ENCODE measurements around the gene LMBR1. TPM values are rescaled to one million over a fixed set of nuclear protein-coding genes. Genes with fewer than 3 reads are reported as not detected.

LMBR1 gene
- total RNA-seq, 1 donor from 2014 or later, result 49.7 TPM

DNA sequence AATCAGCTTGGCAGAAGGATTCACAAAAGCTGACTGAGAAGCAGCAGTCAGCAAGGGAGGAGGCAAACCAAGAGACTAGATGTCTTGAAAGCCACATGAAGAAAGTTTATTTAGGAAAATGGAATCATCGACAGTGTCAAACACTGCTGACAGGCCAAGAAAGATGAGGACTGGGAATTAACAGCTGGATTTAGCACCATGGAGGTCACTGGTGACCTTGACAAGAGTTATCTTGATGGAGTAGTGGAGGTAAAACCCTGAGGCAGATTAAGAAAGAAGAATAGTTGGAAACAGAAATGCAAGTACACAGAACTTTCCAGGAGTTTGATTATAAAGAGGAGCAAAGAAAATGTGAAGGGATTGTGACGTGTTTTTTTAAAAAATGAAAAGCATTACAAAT lies 51.5 kb downstream of the LMBR1 start:
- Histone ChIP-seq H3K79me2 (ENCODE audit: insufficient read depth, low read length) (peaks cover 4% of the 10 kb centered on the region), H3K4me3 (ENCODE audit: insufficient read depth, low read depth, low read length) (no peak overlapping the region), H3K9ac (ENCODE audit: low read length) (no peak overlapping the region), H2AFZ (ENCODE audit: low read depth, low read length) (no peak overlapping the region), H3K4me2 (ENCODE audit: low read length) (no peak overlapping the region), H4K20me1 (ENCODE audit: insufficient read depth, low read length) (peaks cover 21% of the 10 kb centered on the region), H3K36me3 (ENCODE audit: insufficient read depth, low read length) (no peaks in the 10 kb centered on the region), H3K9me3 (ENCODE audit: insufficient read depth, low read depth, low read length) (no peaks in the 10 kb centered on the region), H3K27ac (ENCODE audit: low read depth, low read length) (no peak overlapping the region), H3K27me3 (ENCODE audit: insufficient read depth, low read length) (no peaks in the 10 kb centered on the region), H3K4me1 (ENCODE audit: insufficient read depth, low read length) (no peaks in the 10 kb centered on the region)
- Mint-ChIP-seq H3K4me1 (ENCODE audit: low read depth, unreplicated experiment) (peaks cover 8% of the 10 kb centered on the region), H3K4me3 (ENCODE audit: unreplicated experiment) (no peak overlapping the region), H3K9me3 (ENCODE audit: unreplicated experiment) (no peaks in the 10 kb centered on the region), H3K27me3 (ENCODE audit: low read depth, unreplicated experiment) (no peaks in the 10 kb centered on the region), H3K36me3 (ENCODE audit: low read depth, unreplicated experiment) (peaks cover 3% of the 10 kb centered on the region), H3K27ac (ENCODE audit: unreplicated experiment) (no peak overlapping the region)
- TF ChIP-seq EZH2 (IDR thresholded peaks at IDR 0.05; ENCODE audit: insufficient read depth, low read length), result no peak
- TF ChIP-seq, protein P1, sequence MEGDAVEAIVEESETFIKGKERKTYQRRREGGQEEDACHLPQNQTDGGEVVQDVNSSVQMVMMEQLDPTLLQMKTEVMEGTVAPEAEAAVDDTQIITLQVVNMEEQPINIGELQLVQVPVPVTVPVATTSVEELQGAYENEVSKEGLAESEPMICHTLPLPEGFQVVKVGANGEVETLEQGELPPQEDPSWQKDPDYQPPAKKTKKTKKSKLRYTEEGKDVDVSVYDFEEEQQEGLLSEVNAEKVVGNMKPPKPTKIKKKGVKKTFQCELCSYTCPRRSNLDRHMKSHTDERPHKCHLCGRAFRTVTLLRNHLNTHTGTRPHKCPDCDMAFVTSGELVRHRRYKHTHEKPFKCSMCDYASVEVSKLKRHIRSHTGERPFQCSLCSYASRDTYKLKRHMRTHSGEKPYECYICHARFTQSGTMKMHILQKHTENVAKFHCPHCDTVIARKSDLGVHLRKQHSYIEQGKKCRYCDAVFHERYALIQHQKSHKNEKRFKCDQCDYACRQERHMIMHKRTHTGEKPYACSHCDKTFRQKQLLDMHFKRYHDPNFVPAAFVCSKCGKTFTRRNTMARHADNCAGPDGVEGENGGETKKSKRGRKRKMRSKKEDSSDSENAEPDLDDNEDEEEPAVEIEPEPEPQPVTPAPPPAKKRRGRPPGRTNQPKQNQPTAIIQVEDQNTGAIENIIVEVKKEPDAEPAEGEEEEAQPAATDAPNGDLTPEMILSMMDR (IDR thresholded peaks at IDR 0.05; ENCODE audit: insufficient read depth, low read depth, low read length), result no peak
- FAIRE-seq (no peak), DNase-seq (ENCODE audit: low read depth) (no peak)

DNA sequence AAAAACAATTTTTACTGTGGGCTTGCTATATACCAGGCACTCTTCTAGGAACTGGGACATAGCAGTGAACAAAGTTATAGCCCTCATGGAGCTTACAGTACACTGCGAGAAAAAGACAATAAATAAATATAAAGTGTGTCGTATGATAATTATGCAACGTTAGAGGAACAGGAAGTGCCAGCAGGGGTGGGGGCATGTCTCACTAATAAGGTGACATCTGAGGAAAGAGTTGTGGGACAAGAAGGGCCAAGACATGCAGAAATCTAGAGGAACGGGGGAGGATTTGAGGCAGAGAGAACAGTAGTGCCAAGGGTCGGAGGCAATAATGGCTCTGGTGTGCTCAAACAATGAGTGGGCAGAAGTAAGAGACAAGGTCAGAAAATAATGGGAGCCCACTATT lies 52.8 kb downstream of the LMBR1 start:
- Mint-ChIP-seq H3K9me3 (ENCODE audit: unreplicated experiment) (no peaks in the 10 kb centered on the region), H3K36me3 (ENCODE audit: low read depth, unreplicated experiment) (peaks cover 3% of the 10 kb centered on the region), H3K27me3 (ENCODE audit: low read depth, unreplicated experiment) (no peaks in the 10 kb centered on the region), H3K4me1 (ENCODE audit: low read depth, unreplicated experiment) (peaks cover 16% of the 10 kb centered on the region), H3K27ac (ENCODE audit: unreplicated experiment) (no peak overlapping the region), H3K4me3 (ENCODE audit: unreplicated experiment) (no peak overlapping the region)
- Histone ChIP-seq H3K9me3 (ENCODE audit: insufficient read depth, low read depth, low read length) (no peaks in the 10 kb centered on the region), H3K4me1 (ENCODE audit: insufficient read depth, low read length) (no peaks in the 10 kb centered on the region), H3K9ac (ENCODE audit: low read length) (no peak overlapping the region), H3K4me3 (ENCODE audit: insufficient read depth, low read depth, low read length) (no peak overlapping the region), H2AFZ (ENCODE audit: low read depth, low read length) (no peak overlapping the region), H3K27me3 (ENCODE audit: insufficient read depth, low read length) (no peaks in the 10 kb centered on the region), H3K27ac (ENCODE audit: low read depth, low read length) (no peak overlapping the region), H3K4me2 (ENCODE audit: low read length) (no peak overlapping the region), H4K20me1 (ENCODE audit: insufficient read depth, low read length) (peaks cover 15% of the 10 kb centered on the region), H3K79me2 (ENCODE audit: insufficient read depth, low read length) (peaks cover 4% of the 10 kb centered on the region), H3K36me3 (ENCODE audit: insufficient read depth, low read length) (no peaks in the 10 kb centered on the region)
- DNase-seq (ENCODE audit: low read depth), result no peak
- TF ChIP-seq, protein P1 (IDR thresholded peaks at IDR 0.05; ENCODE audit: insufficient read depth, low read depth, low read length), result no peak
- no peak for TF ChIP-seq EZH2 (IDR thresholded peaks at IDR 0.05; ENCODE audit: insufficient read depth, low read length)
- no peak for FAIRE-seq

DNA sequence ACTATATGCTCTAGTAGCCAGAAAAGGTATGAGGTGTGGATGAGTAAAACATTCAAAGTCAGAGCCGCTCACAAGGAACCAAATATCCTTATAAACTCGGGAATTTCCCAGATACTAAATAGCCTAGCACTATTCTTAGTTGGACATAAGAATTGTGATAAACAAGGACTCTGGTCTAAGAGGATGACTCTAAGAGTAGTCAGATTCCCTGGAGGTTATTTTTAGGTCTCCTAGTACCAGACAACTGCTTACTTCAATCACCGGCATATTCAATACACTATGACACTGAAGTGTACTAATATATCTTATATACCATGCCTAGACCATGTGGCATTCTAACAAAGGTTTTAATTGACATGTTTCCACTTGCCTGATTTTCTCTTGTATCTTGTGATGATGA lies 56.5 kb downstream of the LMBR1 start:
- no peaks in the 10 kb centered on the region for H3K9me3 ChIP-seq (ENCODE audit: insufficient read depth, low read depth, low read length)
- TF ChIP-seq EZH2 (IDR thresholded peaks at IDR 0.05; ENCODE audit: insufficient read depth, low read length), result no peak
- TF ChIP-seq, protein P1 (IDR thresholded peaks at IDR 0.05; ENCODE audit: insufficient read depth, low read depth, low read length), result no peak
- no peak overlapping the region for H3K4me3 Mint-ChIP-seq (ENCODE audit: unreplicated experiment)
- H3K36me3 Mint-ChIP-seq (ENCODE audit: low read depth, unreplicated experiment), result peaks cover 3% of the 10 kb centered on the region
- H3K4me3 ChIP-seq (ENCODE audit: insufficient read depth, low read depth, low read length), result no peak overlapping the region
- DNase-seq (ENCODE audit: low read depth), result no peak
- no peak overlapping the region for H3K4me2 ChIP-seq (ENCODE audit: low read length)
- FAIRE-seq, result no peak
- no peak overlapping the region for H3K27ac Mint-ChIP-seq (ENCODE audit: unreplicated experiment)
- H3K36me3 ChIP-seq (ENCODE audit: insufficient read depth, low read length), result no peaks in the 10 kb centered on the region
- H3K79me2 ChIP-seq (ENCODE audit: insufficient read depth, low read length), result no peaks in the 10 kb centered on the region
- peaks cover 5% of the 10 kb centered on the region for H4K20me1 ChIP-seq (ENCODE audit: insufficient read depth, low read length)
- no peaks in the 10 kb centered on the region for H3K27me3 ChIP-seq (ENCODE audit: insufficient read depth, low read length)
- H2AFZ ChIP-seq (ENCODE audit: low read depth, low read length), result no peak overlapping the region
- H3K9ac ChIP-seq (ENCODE audit: low read length), result no peak overlapping the region
- no peaks in the 10 kb centered on the region for H3K4me1 ChIP-seq (ENCODE audit: insufficient read depth, low read length)
- peaks cover 16% of the 10 kb centered on the region for H3K4me1 Mint-ChIP-seq (ENCODE audit: low read depth, unreplicated experiment)
- no peak overlapping the region for H3K27ac ChIP-seq (ENCODE audit: low read depth, low read length)
- no peaks in the 10 kb centered on the region for H3K27me3 Mint-ChIP-seq (ENCODE audit: low read depth, unreplicated experiment)
- H3K9me3 Mint-ChIP-seq (ENCODE audit: unreplicated experiment), result no peaks in the 10 kb centered on the region

Data from astrocyte (in vitro differentiated cells and primary cell).